Measurements from ENCODE around the gene C17orf78. TPM values are rescaled to one million over a fixed set of nuclear protein-coding genes. Genes with fewer than 3 reads are reported as not detected.

The C17orf78 gene
- total and polyA plus RNA-seq, 2 of the 13 experiments (the other 11 are each of a cell fraction or from before 2014, with no cell fraction given): not detected

DNA sequence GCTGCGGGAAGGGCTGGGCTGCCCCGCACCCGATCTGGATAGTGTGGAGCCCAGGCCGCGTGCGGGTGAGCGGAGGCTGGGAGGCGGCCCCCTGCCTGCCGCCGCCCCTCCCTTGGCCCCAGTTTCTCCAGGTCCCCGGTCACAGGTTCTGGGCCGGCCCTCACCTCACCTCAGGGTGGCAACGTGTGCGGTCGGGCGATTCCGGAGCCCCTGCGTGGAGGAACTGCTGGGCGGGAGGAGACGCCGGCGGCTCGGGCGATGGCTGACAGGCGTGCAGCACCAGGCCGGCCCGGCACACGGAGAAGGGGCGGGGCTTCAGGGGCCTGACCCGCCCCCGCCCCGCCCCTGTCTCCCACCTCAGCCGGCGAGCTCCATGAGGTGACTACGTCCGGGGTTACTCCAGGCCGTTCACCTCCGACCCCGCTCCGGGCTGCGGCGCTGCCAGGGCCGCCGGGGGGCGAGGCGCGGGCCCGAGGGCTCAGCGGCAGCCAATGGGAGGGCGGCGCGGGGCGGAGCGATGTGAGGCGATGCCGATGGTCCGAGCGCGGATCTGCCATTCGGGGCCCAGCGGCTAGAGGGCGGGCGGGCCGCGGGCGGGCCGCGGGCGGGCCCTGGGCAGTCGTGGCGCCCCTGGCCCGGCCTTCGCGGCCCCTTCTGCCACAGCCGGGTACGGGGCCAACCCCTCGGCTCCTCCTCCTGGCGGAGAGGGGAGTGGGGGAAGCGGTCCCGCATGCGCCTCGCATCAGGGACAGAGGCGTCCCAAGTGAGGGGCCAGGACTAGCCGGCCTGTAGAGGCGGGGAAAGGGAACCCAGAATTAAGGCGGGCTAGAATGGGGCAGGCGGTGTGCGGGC lies 16.7 kb upstream of the C17orf78 start (continued):
- TF ChIP-seq, protein P1, sequence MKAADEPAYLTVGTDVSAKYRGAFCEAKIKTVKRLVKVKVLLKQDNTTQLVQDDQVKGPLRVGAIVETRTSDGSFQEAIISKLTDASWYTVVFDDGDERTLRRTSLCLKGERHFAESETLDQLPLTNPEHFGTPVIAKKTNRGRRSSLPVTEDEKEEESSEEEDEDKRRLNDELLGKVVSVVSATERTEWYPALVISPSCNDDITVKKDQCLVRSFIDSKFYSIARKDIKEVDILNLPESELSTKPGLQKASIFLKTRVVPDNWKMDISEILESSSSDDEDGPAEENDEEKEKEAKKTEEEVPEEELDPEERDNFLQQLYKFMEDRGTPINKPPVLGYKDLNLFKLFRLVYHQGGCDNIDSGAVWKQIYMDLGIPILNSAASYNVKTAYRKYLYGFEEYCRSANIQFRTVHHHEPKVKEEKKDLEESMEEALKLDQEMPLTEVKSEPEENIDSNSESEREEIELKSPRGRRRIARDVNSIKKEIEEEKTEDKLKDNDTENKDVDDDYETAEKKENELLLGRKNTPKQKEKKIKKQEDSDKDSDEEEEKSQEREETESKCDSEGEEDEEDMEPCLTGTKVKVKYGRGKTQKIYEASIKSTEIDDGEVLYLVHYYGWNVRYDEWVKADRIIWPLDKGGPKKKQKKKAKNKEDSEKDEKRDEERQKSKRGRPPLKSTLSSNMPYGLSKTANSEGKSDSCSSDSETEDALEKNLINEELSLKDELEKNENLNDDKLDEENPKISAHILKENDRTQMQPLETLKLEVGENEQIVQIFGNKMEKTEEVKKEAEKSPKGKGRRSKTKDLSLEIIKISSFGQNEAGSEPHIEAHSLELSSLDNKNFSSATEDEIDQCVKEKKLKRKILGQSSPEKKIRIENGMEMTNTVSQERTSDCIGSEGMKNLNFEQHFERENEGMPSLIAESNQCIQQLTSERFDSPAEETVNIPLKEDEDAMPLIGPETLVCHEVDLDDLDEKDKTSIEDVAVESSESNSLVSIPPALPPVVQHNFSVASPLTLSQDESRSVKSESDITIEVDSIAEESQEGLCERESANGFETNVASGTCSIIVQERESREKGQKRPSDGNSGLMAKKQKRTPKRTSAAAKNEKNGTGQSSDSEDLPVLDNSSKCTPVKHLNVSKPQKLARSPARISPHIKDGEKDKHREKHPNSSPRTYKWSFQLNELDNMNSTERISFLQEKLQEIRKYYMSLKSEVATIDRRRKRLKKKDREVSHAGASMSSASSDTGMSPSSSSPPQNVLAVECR (CRISPR knock-in tag; IDR thresholded peaks at IDR 0.05; ENCODE audit: borderline replicate concordance): peak; percentile 96
- TF ChIP-seq, protein P2, sequence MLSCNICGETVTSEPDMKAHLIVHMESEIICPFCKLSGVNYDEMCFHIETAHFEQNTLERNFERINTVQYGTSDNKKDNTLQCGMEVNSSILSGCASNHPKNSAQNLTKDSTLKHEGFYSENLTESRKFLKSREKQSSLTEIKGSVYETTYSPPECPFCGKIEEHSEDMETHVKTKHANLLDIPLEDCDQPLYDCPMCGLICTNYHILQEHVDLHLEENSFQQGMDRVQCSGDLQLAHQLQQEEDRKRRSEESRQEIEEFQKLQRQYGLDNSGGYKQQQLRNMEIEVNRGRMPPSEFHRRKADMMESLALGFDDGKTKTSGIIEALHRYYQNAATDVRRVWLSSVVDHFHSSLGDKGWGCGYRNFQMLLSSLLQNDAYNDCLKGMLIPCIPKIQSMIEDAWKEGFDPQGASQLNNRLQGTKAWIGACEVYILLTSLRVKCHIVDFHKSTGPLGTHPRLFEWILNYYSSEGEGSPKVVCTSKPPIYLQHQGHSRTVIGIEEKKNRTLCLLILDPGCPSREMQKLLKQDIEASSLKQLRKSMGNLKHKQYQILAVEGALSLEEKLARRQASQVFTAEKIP (CRISPR knock-in tag; IDR thresholded peaks at IDR 0.05; ENCODE audit: borderline replicate concordance): no peak
- TF ChIP-seq ZSCAN21 (CRISPR knock-in tag; IDR thresholded peaks at IDR 0.05; ENCODE audit: borderline replicate concordance) (no peak; the same call in none of the 2 replicates), EHMT2 (IDR thresholded peaks at IDR 0.05; ENCODE audit: borderline replicate concordance, low read depth, low read length) (no peak), TAF1 (CRISPR knock-in tag; IDR thresholded peaks at IDR 0.05) (peak; percentile 71; the same call in 1 of the 2 replicates), ZSCAN31 (CRISPR knock-in tag; IDR thresholded peaks at IDR 0.05; ENCODE audit: low read depth) (0 out of 2 replicates have a peak, but pooled peaks have one; percentile 33), ZNF7 (CRISPR knock-in tag; IDR thresholded peaks at IDR 0.05) (no peak), PAWR (CRISPR knock-in tag; IDR thresholded peaks at IDR 0.05; ENCODE audit: borderline replicate concordance) (no peak), ZNF747 (CRISPR knock-in tag; IDR thresholded peaks at IDR 0.05; ENCODE audit: borderline replicate concordance) (0 out of 2 replicates have a peak, but pooled peaks have one; percentile 57), GATAD2A (CRISPR knock-in tag; IDR thresholded peaks at IDR 0.05) (no peak), ZNF629 (CRISPR knock-in tag; conservative IDR thresholded peaks at IDR 0.05) (no peak), ZNF138 (CRISPR knock-in tag; IDR thresholded peaks at IDR 0.05; ENCODE audit: low read depth) (peak; percentile 78; the same call in 1 of the 2 replicates), NCOR1 (IDR thresholded peaks at IDR 0.05; ENCODE audit: borderline replicate concordance, low read length) (no peak), CREM (IDR thresholded peaks at IDR 0.05) (no peak), CREM (CRISPR knock-in tag; IDR thresholded peaks at IDR 0.05) (no peak), ZNF839 (CRISPR knock-in tag; IDR thresholded peaks at IDR 0.05; ENCODE audit: borderline replicate concordance) (no peak), SIX4 (CRISPR knock-in tag; IDR thresholded peaks at IDR 0.05) (no peak), NCOA2 (CRISPR knock-in tag; IDR thresholded peaks at IDR 0.05) (no peak; the same call in 1 of the 2 replicates), ZNF883 (CRISPR knock-in tag; IDR thresholded peaks at IDR 0.05; ENCODE audit: not compliant biosample characterization) (no peak), ZNF564 (CRISPR knock-in tag; IDR thresholded peaks at IDR 0.05) (no peak), WIZ (CRISPR knock-in tag; IDR thresholded peaks at IDR 0.05) (no peak)
- TF ChIP-seq, protein P3, sequence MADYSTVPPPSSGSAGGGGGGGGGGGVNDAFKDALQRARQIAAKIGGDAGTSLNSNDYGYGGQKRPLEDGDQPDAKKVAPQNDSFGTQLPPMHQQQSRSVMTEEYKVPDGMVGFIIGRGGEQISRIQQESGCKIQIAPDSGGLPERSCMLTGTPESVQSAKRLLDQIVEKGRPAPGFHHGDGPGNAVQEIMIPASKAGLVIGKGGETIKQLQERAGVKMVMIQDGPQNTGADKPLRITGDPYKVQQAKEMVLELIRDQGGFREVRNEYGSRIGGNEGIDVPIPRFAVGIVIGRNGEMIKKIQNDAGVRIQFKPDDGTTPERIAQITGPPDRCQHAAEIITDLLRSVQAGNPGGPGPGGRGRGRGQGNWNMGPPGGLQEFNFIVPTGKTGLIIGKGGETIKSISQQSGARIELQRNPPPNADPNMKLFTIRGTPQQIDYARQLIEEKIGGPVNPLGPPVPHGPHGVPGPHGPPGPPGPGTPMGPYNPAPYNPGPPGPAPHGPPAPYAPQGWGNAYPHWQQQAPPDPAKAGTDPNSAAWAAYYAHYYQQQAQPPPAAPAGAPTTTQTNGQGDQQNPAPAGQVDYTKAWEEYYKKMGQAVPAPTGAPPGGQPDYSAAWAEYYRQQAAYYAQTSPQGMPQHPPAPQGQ (CRISPR knock-in tag; IDR thresholded peaks at IDR 0.05; ENCODE audit: borderline replicate concordance): no peak
